GM23338 (cell line): ENCODE data around the gene RERGL.

Experiments
- CREB1 ChIP-seq: fragments of 250-450 bp; sonication (Bioruptor Pico); IDR thresholded peaks from 2 replicates; pipeline ENCODE4 v1.5.0; 2020; ENCODE audit warnings: low read depth, mild to moderate bottlenecking, moderate library complexity
- EZH2 ChIP-seq: fragments of 200-600 bp; sonication (generic); IDR thresholded peaks from one replicate; pipeline ENCODE4 v1.8.0; 2017; ENCODE audit warnings: antibody characterized with exemption, mild to moderate bottlenecking, low read depth; ENCODE audit not compliant: unreplicated experiment
- EZH2phosphoT487 ChIP-seq: fragments of 200-600 bp; sonication (generic); IDR thresholded peaks from one replicate; pipeline ENCODE4 v1.8.1; 2018; ENCODE audit warnings: antibody characterized with exemption; ENCODE audit not compliant: unreplicated experiment
- JUNB ChIP-seq: IDR thresholded peaks from one replicate; pipeline ENCODE4 v1.6.1; 2016; ENCODE audit warnings: antibody characterized with exemption; ENCODE audit not compliant: unreplicated experiment
- NANOG ChIP-seq: IDR thresholded peaks from 2 replicates; pipeline ENCODE4 v1.6.1; 2016; ENCODE audit warnings: antibody characterized with exemption, borderline replicate concordance
- POLR2AphosphoS5 ChIP-seq: IDR thresholded peaks from 2 replicates; pipeline ENCODE4 v1.6.1; 2016; ENCODE audit warnings: antibody characterized with exemption, low read depth
- STAT1 ChIP-seq: IDR thresholded peaks from one replicate; pipeline ENCODE4 v1.6.1; 2016; ENCODE audit warnings: antibody characterized with exemption; ENCODE audit not compliant: unreplicated experiment
- ZNF114 ChIP-seq: fragments of 250-450 bp; sonication (Bioruptor Pico); IDR thresholded peaks from 2 replicates; pipeline ENCODE4 v1.5.0; 2020; ENCODE audit warnings: mild to moderate bottlenecking, moderate library complexity
- ZNF331 ChIP-seq: fragments of 250-450 bp; sonication (Bioruptor Pico); IDR thresholded peaks from 2 replicates; pipeline ENCODE4 v1.5.0; 2020; ENCODE audit warnings: low read depth, mild to moderate bottlenecking, moderate library complexity
- TF ChIP-seq, protein P1 (sequence below), 2 experiments: fragments of 200-600 bp in 1 of 2; sonication (generic) in 1 of 2; conservative IDR thresholded peaks; 2 replicates each; pipeline versions ENCODE4 v1.5.1 to v1.6.1; 2016 to 2017; ENCODE audit warnings: antibody characterized with exemption in 2 of 2, low read depth in 2 of 2, mild to moderate bottlenecking in 2 of 2, moderate library complexity in 1 of 2
- TF ChIP-seq, protein P2 (sequence below): IDR thresholded peaks from one replicate; pipeline ENCODE4 v1.6.1; 2018; ENCODE audit warnings: antibody characterized with exemption; ENCODE audit not compliant: unreplicated experiment

DNA sequence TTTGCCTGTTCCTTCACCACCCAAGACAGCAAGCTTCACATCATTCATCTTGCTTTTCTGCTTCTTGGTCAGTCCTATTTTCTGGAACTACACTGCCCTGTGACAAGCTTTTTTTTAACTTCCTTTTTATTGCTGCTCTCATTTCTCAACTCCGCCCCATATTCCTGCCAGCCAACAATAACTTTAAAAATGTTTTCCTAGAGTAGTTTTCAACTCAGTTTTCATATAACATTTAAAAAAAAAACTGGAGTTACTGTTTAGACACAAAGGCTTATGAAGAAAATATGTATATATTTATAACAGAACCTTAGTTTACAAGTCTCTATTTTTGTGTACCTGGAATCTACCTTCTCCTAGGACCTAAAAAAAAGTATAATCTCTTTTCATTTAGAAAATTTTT lies at the start of gene RERGL:
- TF ChIP-seq EZH2 (no peak), POLR2AphosphoS5 (no peak), ZNF331 (no peak), EZH2phosphoT487 (no peak), CREB1 (CRISPR knock-in tag) (no peak), JUNB (no peak), NANOG (no peak), STAT1 (no peak), ZNF114 (CRISPR knock-in tag) (no peak)
- TF ChIP-seq, protein P1, sequence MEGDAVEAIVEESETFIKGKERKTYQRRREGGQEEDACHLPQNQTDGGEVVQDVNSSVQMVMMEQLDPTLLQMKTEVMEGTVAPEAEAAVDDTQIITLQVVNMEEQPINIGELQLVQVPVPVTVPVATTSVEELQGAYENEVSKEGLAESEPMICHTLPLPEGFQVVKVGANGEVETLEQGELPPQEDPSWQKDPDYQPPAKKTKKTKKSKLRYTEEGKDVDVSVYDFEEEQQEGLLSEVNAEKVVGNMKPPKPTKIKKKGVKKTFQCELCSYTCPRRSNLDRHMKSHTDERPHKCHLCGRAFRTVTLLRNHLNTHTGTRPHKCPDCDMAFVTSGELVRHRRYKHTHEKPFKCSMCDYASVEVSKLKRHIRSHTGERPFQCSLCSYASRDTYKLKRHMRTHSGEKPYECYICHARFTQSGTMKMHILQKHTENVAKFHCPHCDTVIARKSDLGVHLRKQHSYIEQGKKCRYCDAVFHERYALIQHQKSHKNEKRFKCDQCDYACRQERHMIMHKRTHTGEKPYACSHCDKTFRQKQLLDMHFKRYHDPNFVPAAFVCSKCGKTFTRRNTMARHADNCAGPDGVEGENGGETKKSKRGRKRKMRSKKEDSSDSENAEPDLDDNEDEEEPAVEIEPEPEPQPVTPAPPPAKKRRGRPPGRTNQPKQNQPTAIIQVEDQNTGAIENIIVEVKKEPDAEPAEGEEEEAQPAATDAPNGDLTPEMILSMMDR (conservative IDR thresholded peaks at IDR 0.05; ENCODE audit: low read depth in 2 of 2): no peak
- TF ChIP-seq, protein P2, sequence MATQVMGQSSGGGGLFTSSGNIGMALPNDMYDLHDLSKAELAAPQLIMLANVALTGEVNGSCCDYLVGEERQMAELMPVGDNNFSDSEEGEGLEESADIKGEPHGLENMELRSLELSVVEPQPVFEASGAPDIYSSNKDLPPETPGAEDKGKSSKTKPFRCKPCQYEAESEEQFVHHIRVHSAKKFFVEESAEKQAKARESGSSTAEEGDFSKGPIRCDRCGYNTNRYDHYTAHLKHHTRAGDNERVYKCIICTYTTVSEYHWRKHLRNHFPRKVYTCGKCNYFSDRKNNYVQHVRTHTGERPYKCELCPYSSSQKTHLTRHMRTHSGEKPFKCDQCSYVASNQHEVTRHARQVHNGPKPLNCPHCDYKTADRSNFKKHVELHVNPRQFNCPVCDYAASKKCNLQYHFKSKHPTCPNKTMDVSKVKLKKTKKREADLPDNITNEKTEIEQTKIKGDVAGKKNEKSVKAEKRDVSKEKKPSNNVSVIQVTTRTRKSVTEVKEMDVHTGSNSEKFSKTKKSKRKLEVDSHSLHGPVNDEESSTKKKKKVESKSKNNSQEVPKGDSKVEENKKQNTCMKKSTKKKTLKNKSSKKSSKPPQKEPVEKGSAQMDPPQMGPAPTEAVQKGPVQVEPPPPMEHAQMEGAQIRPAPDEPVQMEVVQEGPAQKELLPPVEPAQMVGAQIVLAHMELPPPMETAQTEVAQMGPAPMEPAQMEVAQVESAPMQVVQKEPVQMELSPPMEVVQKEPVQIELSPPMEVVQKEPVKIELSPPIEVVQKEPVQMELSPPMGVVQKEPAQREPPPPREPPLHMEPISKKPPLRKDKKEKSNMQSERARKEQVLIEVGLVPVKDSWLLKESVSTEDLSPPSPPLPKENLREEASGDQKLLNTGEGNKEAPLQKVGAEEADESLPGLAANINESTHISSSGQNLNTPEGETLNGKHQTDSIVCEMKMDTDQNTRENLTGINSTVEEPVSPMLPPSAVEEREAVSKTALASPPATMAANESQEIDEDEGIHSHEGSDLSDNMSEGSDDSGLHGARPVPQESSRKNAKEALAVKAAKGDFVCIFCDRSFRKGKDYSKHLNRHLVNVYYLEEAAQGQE: no peak
